Epithelial cell of proximal tubule (primary cell): ENCODE measurements around the gene RPL6. TPM values are rescaled to one million over a fixed set of nuclear protein-coding genes. Genes with fewer than 3 reads are reported as not detected.
"Not testable (repeated sequence)": the region's sequence is repeated elsewhere in the genome, so short reads cannot be mapped to it uniquely, and the experiment has no call there.

ENCODE experiments used
- DNase-seq: peaks from one replicate; pipeline ENCODE4 v3.0.0-alpha.2; 2011; ENCODE audit warnings: low read depth
- H3K4me3 ChIP-seq: 2 replicates; pipeline ENCODE4 v1.5.1; 2011; ENCODE audit warnings: low read depth, mild to moderate bottlenecking, low read length
- total RNA-seq: library from RNA; depleted of rRNA; stranded (reverse); fragments of >200 nt; gene quantifications from 2 replicates; pipeline ENCODE4 v1.2.3, GENCODE V29; 2015
- TF ChIP-seq, protein P1 (sequence below): conservative IDR thresholded peaks from 2 replicates; pipeline ENCODE4 v1.5.1; 2012; ENCODE audit warnings: low read depth, mild to moderate bottlenecking, low read length

Gene RPL6
- total RNA-seq, 1 donor from 2014 or later = 2,357 TPM

DNA sequence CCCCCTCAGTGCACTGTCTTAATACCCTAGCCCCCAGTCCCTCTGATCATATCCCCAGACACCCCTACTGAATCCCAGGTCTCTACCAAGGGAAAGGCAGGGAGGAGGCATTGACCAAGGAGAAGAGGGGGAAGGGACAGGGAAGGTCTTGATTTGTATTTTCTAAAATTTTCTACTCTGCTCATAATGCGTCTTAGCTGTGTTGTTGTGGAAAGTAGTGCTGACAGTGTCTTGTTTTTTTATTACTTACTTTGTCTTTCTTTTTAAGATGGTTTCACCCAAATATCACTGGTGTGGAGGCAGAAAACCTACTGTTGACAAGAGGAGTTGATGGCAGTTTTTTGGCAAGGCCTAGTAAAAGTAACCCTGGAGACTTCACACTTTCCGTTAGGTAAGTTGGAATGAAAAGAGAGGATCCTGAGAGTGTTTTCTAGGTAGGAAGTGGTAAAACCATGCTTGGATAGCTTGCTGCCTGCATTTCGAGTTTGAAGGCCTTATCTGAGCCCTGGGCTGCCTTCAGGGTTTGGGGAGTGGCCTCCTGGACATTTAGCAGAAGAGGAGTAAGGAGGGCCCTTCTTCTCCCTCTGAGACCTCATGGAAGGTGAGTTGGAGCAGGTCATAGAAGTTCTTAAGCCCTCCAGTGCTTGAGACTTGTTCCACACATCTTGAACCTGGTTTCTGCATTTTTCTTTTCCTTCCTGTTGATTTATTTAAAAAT, 36.8 kb upstream of the RPL6 start:
- TF ChIP-seq, protein P1, sequence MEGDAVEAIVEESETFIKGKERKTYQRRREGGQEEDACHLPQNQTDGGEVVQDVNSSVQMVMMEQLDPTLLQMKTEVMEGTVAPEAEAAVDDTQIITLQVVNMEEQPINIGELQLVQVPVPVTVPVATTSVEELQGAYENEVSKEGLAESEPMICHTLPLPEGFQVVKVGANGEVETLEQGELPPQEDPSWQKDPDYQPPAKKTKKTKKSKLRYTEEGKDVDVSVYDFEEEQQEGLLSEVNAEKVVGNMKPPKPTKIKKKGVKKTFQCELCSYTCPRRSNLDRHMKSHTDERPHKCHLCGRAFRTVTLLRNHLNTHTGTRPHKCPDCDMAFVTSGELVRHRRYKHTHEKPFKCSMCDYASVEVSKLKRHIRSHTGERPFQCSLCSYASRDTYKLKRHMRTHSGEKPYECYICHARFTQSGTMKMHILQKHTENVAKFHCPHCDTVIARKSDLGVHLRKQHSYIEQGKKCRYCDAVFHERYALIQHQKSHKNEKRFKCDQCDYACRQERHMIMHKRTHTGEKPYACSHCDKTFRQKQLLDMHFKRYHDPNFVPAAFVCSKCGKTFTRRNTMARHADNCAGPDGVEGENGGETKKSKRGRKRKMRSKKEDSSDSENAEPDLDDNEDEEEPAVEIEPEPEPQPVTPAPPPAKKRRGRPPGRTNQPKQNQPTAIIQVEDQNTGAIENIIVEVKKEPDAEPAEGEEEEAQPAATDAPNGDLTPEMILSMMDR = no peak
- H3K4me3 ChIP-seq = no peak overlapping the region
- DNase-seq = no peak

DNA sequence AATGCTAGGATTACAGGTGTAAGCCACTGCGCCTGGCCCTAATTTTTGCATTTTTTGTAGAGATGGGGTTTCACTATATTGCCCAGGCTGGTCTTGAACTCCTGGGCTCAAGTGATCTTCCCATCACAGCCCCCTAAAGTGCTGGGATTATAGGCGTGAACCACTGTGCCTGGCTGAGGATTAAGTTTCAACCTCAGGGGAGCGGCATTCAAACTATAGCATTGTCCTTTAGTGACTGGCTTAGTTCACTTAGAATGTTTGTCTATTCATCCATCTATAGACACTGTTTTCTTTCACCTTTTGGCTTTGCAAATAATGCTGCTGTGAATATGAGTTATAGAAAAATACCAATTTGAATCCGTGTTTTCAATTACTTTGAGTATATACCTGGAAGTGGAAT, 34.5 kb upstream of the RPL6 start:
- DNase-seq = no peak
- no peak overlapping the region for H3K4me3 ChIP-seq
- TF ChIP-seq, protein P1 = no peak

DNA sequence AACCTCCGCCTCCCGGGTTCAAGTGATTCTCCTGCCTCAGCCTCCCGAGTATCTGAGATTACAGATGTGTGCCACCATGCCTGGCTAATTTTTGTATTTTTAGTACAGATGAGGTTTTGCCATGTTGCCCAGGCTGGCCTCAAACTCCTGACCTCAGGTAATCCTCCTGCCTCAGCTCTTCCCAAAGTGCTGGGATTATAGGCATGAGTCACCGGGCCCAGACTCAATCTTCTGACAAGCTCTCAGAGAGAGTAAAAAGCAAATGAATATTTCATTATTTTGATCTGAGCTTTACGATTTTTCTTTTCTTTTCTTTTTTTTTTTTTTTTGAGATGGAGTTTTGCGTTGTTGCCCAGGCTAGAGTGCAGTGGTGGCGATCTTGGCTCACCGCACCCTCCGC, 31.2 kb upstream of the RPL6 start:
- DNase-seq, H3K4me3 ChIP-seq: not testable (repeated sequence)

DNA sequence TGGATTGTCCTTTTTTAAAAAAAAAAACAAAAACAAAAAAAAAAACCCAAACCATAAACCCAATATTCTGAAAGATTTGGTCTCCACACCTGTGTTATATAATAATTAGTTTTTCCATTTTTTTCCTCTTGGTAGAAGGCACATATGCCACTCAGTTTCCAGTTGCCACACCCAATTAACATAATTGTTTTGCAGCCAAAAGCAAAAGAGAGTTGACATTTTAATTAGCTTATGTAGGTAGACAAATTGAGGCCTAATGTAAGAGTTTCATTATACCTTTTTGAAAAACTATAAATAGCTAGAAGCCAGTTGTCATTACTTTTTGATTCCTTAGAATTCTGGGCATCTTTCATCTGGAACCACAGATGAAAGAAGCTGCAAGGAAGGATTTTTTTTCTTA, 30.4 kb upstream of the RPL6 start:
- no peak for DNase-seq

DNA sequence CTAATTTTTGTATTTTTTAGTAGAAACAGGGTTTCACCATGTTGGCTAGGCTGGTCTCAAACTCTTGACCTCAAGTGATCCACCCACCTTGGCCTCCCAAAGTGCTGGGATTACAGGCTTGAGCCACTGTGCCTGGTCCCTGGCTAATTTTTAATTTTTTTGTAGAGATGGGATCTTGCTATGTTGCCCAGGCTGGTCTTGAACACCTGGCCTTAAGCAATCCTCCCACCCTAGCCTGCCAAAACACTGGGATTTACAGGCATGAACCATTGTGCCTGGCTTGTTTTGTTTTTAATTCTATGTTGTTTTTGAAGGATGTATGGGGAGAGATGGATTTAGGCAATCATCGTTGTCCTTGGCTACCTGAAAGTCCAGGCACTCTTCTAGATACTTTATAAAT, 29.2 kb upstream of the RPL6 start:
- DNase-seq = not testable (repeated sequence)

More for the DNA sequence above, 30.4 kb upstream of the RPL6 start:
- TF ChIP-seq, protein P1 = no peak
- no peak overlapping the region for H3K4me3 ChIP-seq

DNA sequence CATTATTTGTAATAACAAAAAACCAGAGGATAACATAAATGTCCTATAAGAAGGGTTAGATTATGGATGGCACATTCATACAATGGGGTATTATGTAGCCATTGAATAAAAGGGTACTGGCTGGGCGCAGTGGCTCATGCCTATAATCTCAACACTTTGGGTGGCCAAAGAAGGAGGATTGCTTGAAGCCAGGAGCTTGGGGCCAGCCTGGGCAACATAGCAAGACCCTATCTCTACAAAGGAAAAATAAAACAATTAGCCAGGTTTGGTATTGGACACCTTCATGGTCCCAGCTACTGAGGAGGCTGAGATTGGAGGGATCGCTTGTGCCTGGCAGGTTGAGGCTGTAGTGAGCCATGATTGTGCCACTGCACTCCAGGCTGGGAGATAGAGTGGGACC, 24.1 kb upstream of the RPL6 start:
- no peak for DNase-seq
- TF ChIP-seq, protein P1 = no peak
- no peak overlapping the region for H3K4me3 ChIP-seq

More for the DNA sequence above, 29.2 kb upstream of the RPL6 start:
- not testable (repeated sequence) for H3K4me3 ChIP-seq

DNA sequence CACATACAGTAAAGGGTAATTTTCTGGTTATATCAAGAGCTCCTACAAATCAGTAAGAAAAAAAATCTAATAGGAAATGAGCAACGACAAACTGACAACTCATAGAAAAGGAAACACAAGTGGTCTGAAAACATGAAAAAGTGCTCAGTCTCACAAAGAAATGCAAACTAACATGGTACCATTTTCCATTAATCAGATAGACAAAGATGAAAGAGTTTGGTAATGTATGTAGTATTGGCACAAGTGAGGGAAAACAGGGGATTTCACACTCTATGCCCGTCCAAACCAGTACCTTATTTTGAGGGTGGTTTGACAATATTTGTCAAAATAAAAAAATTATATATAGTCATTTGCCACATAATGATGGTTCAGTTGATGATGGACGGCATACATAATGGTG, 22.6 kb upstream of the RPL6 start:
- TF ChIP-seq, protein P1 = no peak

DNA sequence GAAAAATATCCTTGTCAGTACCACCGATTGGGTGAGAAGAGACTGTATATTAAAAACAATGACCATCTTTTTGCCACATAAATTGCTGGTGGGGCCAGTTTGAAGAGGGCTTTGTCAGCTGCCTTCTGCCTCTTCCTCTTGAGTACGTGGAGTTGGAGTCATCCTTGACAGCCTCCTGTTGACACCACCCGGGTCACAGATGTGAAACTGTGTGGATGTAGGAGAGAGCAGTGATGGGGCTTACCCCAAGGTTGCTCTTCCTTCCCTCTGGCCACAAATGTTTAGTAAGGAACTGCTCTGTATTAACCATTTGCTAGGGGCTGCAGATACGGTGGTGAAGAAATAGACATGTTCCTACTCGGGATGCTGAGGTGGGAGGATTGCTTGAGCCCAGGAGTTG, 21.5 kb upstream of the RPL6 start:
- TF ChIP-seq, protein P1 = no peak
- H3K4me3 ChIP-seq = no peak overlapping the region
- DNase-seq = no peak

More for the DNA sequence above, 22.6 kb upstream of the RPL6 start:
- DNase-seq = no peak
- H3K4me3 ChIP-seq = no peak overlapping the region
